Lung microvascular endothelial cell (primary cell): ENCODE results near the gene ANKS1B. TPM values are rescaled to one million over a fixed set of nuclear protein-coding genes. Genes with fewer than 3 reads are reported as not detected.

ENCODE experiments used
- DNase-seq, 2 donors: peaks; one replicate each; pipeline versions ENCODE4 v3.0.0 to v3.0.0-alpha.2; 2010; ENCODE audit warnings: low read depth in 2 of 2
- total RNA-seq: library from RNA; depleted of rRNA; stranded (reverse); fragments of >200 nt; gene quantifications from 2 replicates; pipeline ENCODE4 v1.2.1, GENCODE V29; 2014

The ANKS1B gene
- total RNA-seq, 1 donor from 2014 or later, result 0.20 TPM

- no peak for DNase-seq
These were observed 1201.3 kb downstream of the ANKS1B start for GRCh38 chr12:98783420-98783819.

GRCh38 chr12:98780261-98780660 lies 1204.5 kb downstream of the ANKS1B start:
- no peak for DNase-seq

GRCh38 chr12:98772818-98773217 lies 1211.9 kb downstream of the ANKS1B start:
- no peak for DNase-seq

- DNase-seq, result no peak
These were observed 1212.7 kb downstream of the ANKS1B start for GRCh38 chr12:98771811-98772752.

- no peak for DNase-seq
These were observed 1214.5 kb downstream of the ANKS1B start for GRCh38 chr12:98770230-98770629.

GRCh38 chr12:98769068-98769467 lies 1215.7 kb downstream of the ANKS1B start:
- no peak for DNase-seq

GRCh38 chr12:98767248-98767647 lies 1217.5 kb downstream of the ANKS1B start:
- DNase-seq, result no peak

GRCh38 chr12:98763656-98764055 lies 1221.1 kb downstream of the ANKS1B start:
- DNase-seq, result no peak

- no peak for DNase-seq
These were observed 1226.4 kb downstream of the ANKS1B start for GRCh38 chr12:98758331-98758730.

- no peak for DNase-seq
These were observed 1227.3 kb downstream of the ANKS1B start for GRCh38 chr12:98757455-98757854.

- DNase-seq, result peak in 1 of 2 donors; percentile 60
These were observed 1228.9 kb downstream of the ANKS1B start for GRCh38 chr12:98755855-98756254.

- peak in 1 of 2 donors; percentile 43 for DNase-seq
These were observed 1230.6 kb downstream of the ANKS1B start for GRCh38 chr12:98754095-98754494.

GRCh38 chr12:98752726-98753125 lies 1232.0 kb downstream of the ANKS1B start:
- peak in 1 of 2 donors; percentile 19 for DNase-seq

GRCh38 chr12:98751580-98752115 lies 1233.1 kb downstream of the ANKS1B start:
- DNase-seq, result no peak

GRCh38 chr12:98750511-98750910 lies 1234.2 kb downstream of the ANKS1B start:
- no peak for DNase-seq

- DNase-seq, result no peak
These were observed 1236.3 kb downstream of the ANKS1B start for GRCh38 chr12:98748463-98748862.

GRCh38 chr12:98745578-98746391 lies 1239.0 kb downstream of the ANKS1B start:
- peak; percentile 42 to 47 for DNase-seq

- DNase-seq, result no peak
These were observed 1240.1 kb downstream of the ANKS1B start for GRCh38 chr12:98744680-98745079.

- peak; percentile 46 to 57 for DNase-seq
These were observed 1241.3 kb downstream of the ANKS1B start for GRCh38 chr12:98743362-98743953.

GRCh38 chr12:98741556-98742265 lies 1243.0 kb downstream of the ANKS1B start:
- no peak for DNase-seq

GRCh38 chr12:98741196-98741555 lies 1243.6 kb downstream of the ANKS1B start:
- DNase-seq, result no peak
